ENCODE data around the gene MRPL4. TPM values are rescaled to one million over a fixed set of nuclear protein-coding genes. Genes with fewer than 3 reads are reported as not detected.

The MRPL4 gene
- total RNA-seq, 1 experiment from 2014 or later = 174 TPM

GRCh38 chr19:10288662-10289166 lies 36.7 kb downstream of the MRPL4 start:
- no peak for DNase-seq (ENCODE audit: low read depth)

- DNase-seq (ENCODE audit: low read depth) = no peak
These were observed 37.3 kb downstream of the MRPL4 start for GRCh38 chr19:10289167-10289835.

GRCh38 chr19:10289836-10290356 lies 37.9 kb downstream of the MRPL4 start, which contains the start of gene ICAM5:
TSS of gene ICAM5 (plus strand) at chr19:10289952. CDS start at chr19:10290044, 92 bp downstream.
- DNase-seq (ENCODE audit: low read depth) = no peak

- no peak for DNase-seq (ENCODE audit: low read depth)
These were observed 38.4 kb downstream of the MRPL4 start for GRCh38 chr19:10290357-10290875.

- no peak for DNase-seq (ENCODE audit: low read depth)
These were observed 39.0 kb downstream of the MRPL4 start for GRCh38 chr19:10290876-10291553.

- DNase-seq (ENCODE audit: low read depth) = no peak
These were observed 39.7 kb downstream of the MRPL4 start for GRCh38 chr19:10291554-10292205.

GRCh38 chr19:10292206-10292788 lies 40.3 kb downstream of the MRPL4 start:
- no peak for DNase-seq (ENCODE audit: low read depth)

- no peak for DNase-seq (ENCODE audit: low read depth)
These were observed 41.0 kb downstream of the MRPL4 start for GRCh38 chr19:10292789-10293636.

GRCh38 chr19:10293637-10294367 lies 41.8 kb downstream of the MRPL4 start:
- DNase-seq (ENCODE audit: low read depth) = no peak

- DNase-seq (ENCODE audit: low read depth) = no peak
These were observed 42.3 kb downstream of the MRPL4 start for GRCh38 chr19:10294368-10294697.

- DNase-seq (ENCODE audit: low read depth) = no peak
These were observed 43.4 kb downstream of the MRPL4 start for GRCh38 chr19:10295305-10295846.

GRCh38 chr19:10295847-10296591 lies 44.0 kb downstream of the MRPL4 start:
- DNase-seq (ENCODE audit: low read depth) = no peak

- DNase-seq (ENCODE audit: low read depth) = no peak
These were observed 47.8 kb downstream of the MRPL4 start for GRCh38 chr19:10299545-10300458.

GRCh38 chr19:10305139-10305806 lies 53.3 kb downstream of the MRPL4 start:
- DNase-seq (ENCODE audit: low read depth) = no peak

- no peak for DNase-seq (ENCODE audit: low read depth)
These were observed 54.3 kb downstream of the MRPL4 start for GRCh38 chr19:10306327-10306726.

- no peak for DNase-seq (ENCODE audit: low read depth)
These were observed 57.4 kb downstream of the MRPL4 start, which contains the start of gene ZGLP1 for GRCh38 chr19:10309423-10309822. TSS of gene ZGLP1 (minus strand) at chr19:10309815.
